Mammary epithelial cell (primary cell): ENCODE results near the gene C6orf163.

ENCODE experiments used
- CTCF ChIP-seq, 2 donors: IDR thresholded peaks in 1 of 2; conservative IDR thresholded peaks in 1 of 2; 2 replicates each; pipeline ENCODE4 v1.5.1; 2011 to 2012; ENCODE audit warnings: inconsistent platforms in 2 of 2, low read length in 2 of 2, mild to moderate bottlenecking in 2 of 2, control low read depth in 1 of 2, low read depth in 1 of 2; ENCODE audit not compliant: insufficient read depth in 1 of 2; ENCODE audit errors: extremely low read depth in 1 of 2
- EZH2 ChIP-seq: IDR thresholded peaks from 2 replicates; pipeline ENCODE4 v1.6.1; 2012; ENCODE audit warnings: low read length, inconsistent platforms, borderline replicate concordance

- TF ChIP-seq CTCF (conservative IDR thresholded peaks at IDR 0.05 in 1 of 2, IDR thresholded peaks at IDR 0.05 in 1 of 2; ENCODE audit: extremely low read depth in 1 of 2, insufficient read depth in 1 of 2, low read depth in 1 of 2, low read length in 2 of 2), result no peak
- TF ChIP-seq EZH2, result no peak
Observed at GRCh38 chr6:87364602-87365252, 20.1 kb downstream of the C6orf163 start.
